HG03354 (cell line): ENCODE data around the gene ZSWIM8.
"Not testable (repeated sequence)": the region's sequence is repeated elsewhere in the genome, so short reads cannot be mapped to it uniquely, and the experiment has no call there.

Experiments used
- ATAC-seq: cut with Tn5 transposase; IDR thresholded peaks from one replicate; pipeline ENCODE4 v1.9.1; 2021; ENCODE audit warnings: mild to moderate bottlenecking; ENCODE audit not compliant: unreplicated experiment, poor library complexity, severe bottlenecking

The ZSWIM8 gene

GRCh38 chr10:73772281-73773151 is 12.9 kb upstream of the ZSWIM8 start:
- ATAC-seq = peak; percentile 64

- peak; percentile 7 for ATAC-seq
Observed at GRCh38 chr10:73773152-73773879, 12.1 kb upstream of the ZSWIM8 start.

GRCh38 chr10:73774637-73775036 is 10.8 kb upstream of the ZSWIM8 start:
- no peak for ATAC-seq

GRCh38 chr10:73779018-73779417 is 6.4 kb upstream of the ZSWIM8 start:
- ATAC-seq = no peak

GRCh38 chr10:73779539-73780197 is 5.7 kb upstream of the ZSWIM8 start:
- ATAC-seq = no peak

- ATAC-seq = no peak
Observed at GRCh38 chr10:73780301-73780700, 5.1 kb upstream of the ZSWIM8 start.

- no peak for ATAC-seq
Observed at GRCh38 chr10:73780966-73781365, 4.4 kb upstream of the ZSWIM8 start.

- no peak for ATAC-seq
Observed at GRCh38 chr10:73781548-73781878, 3.9 kb upstream of the ZSWIM8 start.

GRCh38 chr10:73781879-73782748 is 3.3 kb upstream of the ZSWIM8 start, which contains the start of gene CHCHD1:
Gene CHCHD1 (plus strand): TSS chr10:73782048. CDS start chr10:73782076, 28 bp downstream.
- peak; percentile 61 for ATAC-seq

GRCh38 chr10:73782749-73783085 is 2.7 kb upstream of the ZSWIM8 start:
- ATAC-seq = no peak

GRCh38 chr10:73785721-73786511 is 510 bp downstream of the ZSWIM8 start:
- ATAC-seq = peak; percentile 23

- no peak for ATAC-seq
Observed at GRCh38 chr10:73786512-73786885, 1.1 kb downstream of the ZSWIM8 start.

- not testable (repeated sequence) for ATAC-seq
Observed at GRCh38 chr10:73787031-73787800, 1.8 kb downstream of the ZSWIM8 start.

- no peak for ATAC-seq
Observed at GRCh38 chr10:73788864-73789658, 3.7 kb downstream of the ZSWIM8 start.

- ATAC-seq = no peak
Observed at GRCh38 chr10:73789659-73790055, 4.3 kb downstream of the ZSWIM8 start.

GRCh38 chr10:73790886-73791625 is 5.7 kb downstream of the ZSWIM8 start:
- no peak for ATAC-seq

GRCh38 chr10:73791871-73792400 is 6.5 kb downstream of the ZSWIM8 start:
- ATAC-seq = no peak
